ENCODE results near the gene UIMC1. TPM values are rescaled to one million over a fixed set of nuclear protein-coding genes. Genes with fewer than 3 reads are reported as not detected.
"Not testable (repeated sequence)": the region's sequence is repeated elsewhere in the genome, so short reads cannot be mapped to it uniquely, and the experiment has no call there.

The UIMC1 gene
- total RNA-seq, 3 donors from 2014 or later, result 51.7 to 64.2 (median 57.1) TPM

DNA sequence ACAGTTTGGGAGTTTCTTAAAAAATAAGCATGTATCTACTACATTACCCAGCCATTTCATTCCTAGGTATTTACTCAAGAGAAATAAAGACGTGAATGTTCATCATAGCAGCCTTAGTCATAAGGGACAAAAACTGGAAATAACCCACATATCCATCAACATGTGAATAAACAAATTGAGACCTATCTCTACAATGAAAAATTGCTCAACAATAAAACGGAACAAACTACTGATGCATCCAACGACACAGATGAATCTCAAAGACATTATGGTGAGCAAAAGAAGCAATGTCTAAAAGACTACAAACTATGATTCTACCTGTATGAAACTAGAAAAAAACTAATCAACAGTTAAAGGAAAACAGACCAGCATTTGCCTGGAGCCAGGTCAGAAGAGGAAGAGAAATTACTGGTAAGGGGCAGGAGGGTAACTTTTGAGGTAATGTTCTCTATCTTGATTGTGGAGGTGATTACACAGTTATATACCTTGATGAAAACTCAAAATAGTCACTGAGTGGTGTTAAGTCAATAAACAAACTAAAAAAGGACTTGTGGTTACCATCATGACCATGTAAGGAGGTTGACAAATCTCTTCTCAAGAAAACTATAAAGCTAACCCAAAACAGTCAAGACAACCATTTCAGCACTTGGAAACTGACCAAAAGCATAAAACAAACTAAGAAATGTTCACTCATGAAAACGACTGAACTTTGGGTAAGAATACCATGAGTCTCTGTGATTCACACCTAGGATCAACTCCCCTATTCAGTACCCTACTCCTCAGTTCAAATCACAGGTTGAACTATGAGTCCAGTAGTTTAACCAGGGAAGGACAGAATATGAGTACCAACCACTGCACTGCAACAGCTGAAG is 10.4 kb downstream of the UIMC1 start:
- Mint-ChIP-seq H3K4me3 (no peak overlapping the region), H3K36me3 (ENCODE audit: insufficient read depth) (peaks cover 23% of the 10 kb centered on the region), H3K27me3 (ENCODE audit: low read depth) (no peaks in the 10 kb centered on the region), H3K4me1 (ENCODE audit: low read depth) (peaks cover 43% of the 10 kb centered on the region), H3K9me3 (peaks cover 6% of the 10 kb centered on the region)
- peak; percentile 72 to 76 for ATAC-seq
- no peak for DNase-seq

DNA sequence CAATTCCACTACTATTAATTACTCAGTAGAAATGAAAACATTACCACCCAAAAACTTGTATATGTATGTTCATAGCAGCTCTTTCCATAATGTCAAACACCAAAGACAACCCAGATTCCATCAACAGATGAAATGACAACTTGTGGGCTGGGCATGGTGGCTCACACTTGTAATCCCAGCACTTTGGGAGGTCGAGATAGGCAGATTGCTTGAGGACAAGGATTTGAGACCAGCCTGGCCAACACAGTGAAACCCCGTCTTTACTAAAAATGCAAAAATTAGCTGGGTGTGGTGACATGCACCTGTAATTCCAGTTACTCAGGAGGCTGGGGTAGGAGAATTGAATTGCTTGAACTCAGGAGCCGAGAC is 11.5 kb downstream of the UIMC1 start:
- peaks cover 23% of the 10 kb centered on the region for H3K36me3 Mint-ChIP-seq (ENCODE audit: insufficient read depth)
- no peak for ATAC-seq
- peaks cover 40% of the 10 kb centered on the region for H3K4me1 Mint-ChIP-seq (ENCODE audit: low read depth)
- H3K9me3 Mint-ChIP-seq, result peaks cover 6% of the 10 kb centered on the region
- DNase-seq, result no peak
- H3K27me3 Mint-ChIP-seq (ENCODE audit: low read depth), result no peaks in the 10 kb centered on the region
- H3K4me3 Mint-ChIP-seq, result no peak overlapping the region

DNA sequence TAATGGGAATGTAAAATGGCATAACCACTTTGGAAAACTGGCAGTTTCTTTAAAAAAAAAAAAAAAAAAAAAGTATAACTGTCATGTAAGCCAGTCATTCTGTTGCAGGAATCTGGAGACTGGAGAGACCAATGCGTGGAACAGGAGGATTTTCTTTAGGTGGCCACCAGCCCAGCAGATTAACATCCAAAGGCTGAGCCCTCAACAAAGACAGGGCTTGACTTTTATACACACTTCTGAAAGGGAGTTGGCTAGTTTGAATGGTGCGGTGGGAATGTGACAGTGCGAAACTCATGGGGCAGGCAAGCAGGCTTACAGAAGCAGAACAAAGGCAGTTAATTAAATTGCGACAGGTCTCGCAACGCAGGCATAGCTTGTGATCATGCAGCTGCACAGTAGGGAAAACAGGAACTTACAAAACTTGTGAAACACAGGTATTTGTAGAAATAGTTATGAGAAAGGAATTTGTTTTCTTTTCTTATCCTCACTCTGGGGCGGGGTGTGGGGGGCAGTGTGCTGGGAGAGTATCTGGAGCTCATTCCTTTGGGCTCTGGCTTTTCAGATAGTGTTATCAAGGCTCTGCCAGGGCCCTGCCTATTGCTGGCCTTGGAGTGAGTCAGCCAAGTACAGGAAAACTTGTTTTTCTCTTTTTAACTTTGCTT is 12.0 kb downstream of the UIMC1 start:
- Mint-ChIP-seq H3K27me3 (ENCODE audit: low read depth) (no peaks in the 10 kb centered on the region), H3K4me3 (no peak overlapping the region), H3K4me1 (ENCODE audit: low read depth) (peaks cover 41% of the 10 kb centered on the region), H3K36me3 (ENCODE audit: insufficient read depth) (peaks cover 21% of the 10 kb centered on the region), H3K9me3 (peaks cover 6% of the 10 kb centered on the region)
- DNase-seq, result no peak
- ATAC-seq, result no peak

DNA sequence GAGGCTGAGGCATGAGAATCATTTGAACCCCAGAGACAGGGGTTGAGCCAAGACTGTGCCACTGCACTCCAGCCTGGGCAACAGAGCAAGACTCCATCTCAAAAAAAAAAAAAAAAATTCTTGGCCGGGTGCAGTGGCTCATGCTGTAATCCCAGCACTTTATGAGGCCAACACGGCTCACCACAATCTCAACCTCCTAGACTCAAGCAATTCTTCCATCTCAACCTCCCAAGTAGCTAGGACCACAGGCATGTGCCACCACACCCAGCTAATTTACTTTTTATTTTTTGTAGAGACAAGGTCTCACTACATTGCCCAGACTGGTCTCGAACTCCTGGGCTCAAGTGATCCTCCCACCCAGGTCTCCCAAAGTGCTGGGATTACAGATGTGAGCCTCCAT is 13.5 kb downstream of the UIMC1 start:
- Mint-ChIP-seq H3K4me1 (ENCODE audit: low read depth) (peaks cover 41% of the 10 kb centered on the region), H3K36me3 (ENCODE audit: insufficient read depth) (peaks cover 21% of the 10 kb centered on the region)
- H3K9me3 Mint-ChIP-seq; ATAC-seq; DNase-seq; H3K4me3 Mint-ChIP-seq; H3K27me3 Mint-ChIP-seq (ENCODE audit: low read depth): not testable (repeated sequence)

DNA sequence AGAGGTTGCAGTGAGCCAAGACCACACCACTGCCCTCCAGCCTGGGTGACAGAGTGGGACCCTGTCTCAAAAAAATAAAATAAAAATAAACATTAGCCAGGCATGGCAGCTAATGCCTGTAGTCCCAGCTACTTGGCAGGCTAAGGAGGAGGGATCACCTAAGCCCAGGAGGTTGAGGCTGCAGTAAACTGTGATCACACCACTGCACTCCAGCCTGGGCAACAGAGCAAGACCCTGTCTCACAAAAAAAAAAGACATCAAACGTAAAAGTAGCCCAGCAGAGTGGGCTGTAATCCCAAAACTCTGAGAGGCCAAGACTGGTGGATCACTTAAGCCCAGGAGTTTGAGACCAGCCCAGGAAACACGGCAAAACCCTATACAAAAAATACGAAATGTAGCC is 19.0 kb downstream of the UIMC1 start:
- Mint-ChIP-seq H3K4me1 (ENCODE audit: low read depth) (peaks cover 28% of the 10 kb centered on the region), H3K4me3 (no peak overlapping the region), H3K27me3 (ENCODE audit: low read depth) (no peaks in the 10 kb centered on the region), H3K36me3 (ENCODE audit: insufficient read depth) (peaks cover 3% of the 10 kb centered on the region), H3K9me3 (no peaks in the 10 kb centered on the region)
- ATAC-seq (no peak), DNase-seq (no peak)

DNA sequence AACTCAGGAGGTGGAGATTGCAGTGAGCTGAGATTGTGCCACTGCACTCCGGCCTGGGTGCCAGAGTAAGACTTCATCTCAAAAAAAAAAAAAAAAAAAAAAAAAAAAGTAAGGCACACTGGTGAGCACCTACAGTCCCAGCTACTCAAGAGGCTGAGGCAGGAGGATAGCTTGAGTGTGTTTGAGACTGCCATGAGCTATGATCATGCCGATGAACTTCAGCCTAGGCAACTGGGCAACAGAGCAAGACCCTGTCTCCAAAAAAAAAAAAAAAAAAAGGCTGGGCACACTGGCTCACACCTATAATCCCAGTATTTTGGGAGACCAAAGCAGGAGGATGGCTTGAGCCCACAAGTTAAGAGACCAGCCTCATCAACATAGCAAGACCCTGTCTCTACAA is 20.3 kb downstream of the UIMC1 start:
- peaks cover 29% of the 10 kb centered on the region for H3K4me1 Mint-ChIP-seq (ENCODE audit: low read depth)
- no peaks in the 10 kb centered on the region for H3K9me3 Mint-ChIP-seq
- peaks cover 8% of the 10 kb centered on the region for H3K36me3 Mint-ChIP-seq (ENCODE audit: insufficient read depth)

DNA sequence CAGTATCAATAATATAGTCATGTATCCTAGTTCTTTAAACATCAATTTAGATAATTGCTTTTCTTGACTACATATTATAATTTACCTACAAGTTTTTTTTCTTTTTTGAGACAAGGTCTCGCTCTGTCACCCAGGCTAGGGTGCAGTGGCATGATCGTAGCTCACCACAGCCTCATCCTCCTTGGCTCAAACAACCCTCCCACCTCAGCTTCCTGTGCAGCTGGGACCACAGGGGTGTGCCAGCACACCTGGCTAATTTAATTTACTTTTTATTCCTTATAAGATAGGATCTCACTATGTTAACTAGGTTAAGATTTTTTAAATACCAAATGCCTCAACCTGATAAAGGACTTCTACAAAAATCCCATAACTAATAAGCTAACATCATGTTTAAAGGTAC is 21.1 kb downstream of the UIMC1 start:
- Mint-ChIP-seq H3K4me3 (peak overlapping the region; percentile 38), H3K9me3 (no peaks in the 10 kb centered on the region), H3K36me3 (ENCODE audit: insufficient read depth) (peaks cover 11% of the 10 kb centered on the region), H3K4me1 (ENCODE audit: low read depth) (peaks cover 29% of the 10 kb centered on the region), H3K27me3 (ENCODE audit: low read depth) (no peaks in the 10 kb centered on the region)
- ATAC-seq, result peak in 1 of 2 donors; percentile 46
- peak; percentile 18 for DNase-seq

More for the DNA sequence above, 20.3 kb downstream of the UIMC1 start:
- DNase-seq, result no peak
- ATAC-seq, result no peak
- Mint-ChIP-seq H3K27me3 (ENCODE audit: low read depth) (no peaks in the 10 kb centered on the region), H3K4me3 (no peak overlapping the region)

DNA sequence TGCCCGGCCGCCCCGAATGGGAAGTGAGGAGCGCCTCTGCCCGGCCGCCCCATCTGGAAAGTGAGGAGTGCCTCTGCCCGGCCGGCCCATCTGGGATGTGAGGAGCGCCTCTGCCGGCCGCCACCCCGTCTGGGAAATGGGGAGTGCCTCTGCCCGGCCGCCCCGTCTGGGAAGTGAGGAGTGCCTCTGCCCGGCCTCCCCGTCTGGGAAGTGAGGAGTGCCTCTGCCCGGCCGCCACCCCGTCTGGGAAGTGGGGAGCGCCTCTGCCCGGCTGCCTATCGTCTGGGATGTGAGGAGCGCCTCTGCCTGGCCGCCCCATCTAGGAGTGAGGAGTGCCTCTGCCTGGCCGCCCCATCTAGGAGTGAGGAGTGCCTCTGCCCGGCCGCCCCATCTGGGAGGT is 22.4 kb downstream of the UIMC1 start:
- Mint-ChIP-seq H3K4me1 (ENCODE audit: low read depth) (peaks cover 30% of the 10 kb centered on the region), H3K36me3 (ENCODE audit: insufficient read depth) (peaks cover 17% of the 10 kb centered on the region)
- not testable (repeated sequence) for ATAC-seq; H3K9me3 Mint-ChIP-seq; DNase-seq; H3K27me3 Mint-ChIP-seq (ENCODE audit: low read depth); H3K4me3 Mint-ChIP-seq

DNA sequence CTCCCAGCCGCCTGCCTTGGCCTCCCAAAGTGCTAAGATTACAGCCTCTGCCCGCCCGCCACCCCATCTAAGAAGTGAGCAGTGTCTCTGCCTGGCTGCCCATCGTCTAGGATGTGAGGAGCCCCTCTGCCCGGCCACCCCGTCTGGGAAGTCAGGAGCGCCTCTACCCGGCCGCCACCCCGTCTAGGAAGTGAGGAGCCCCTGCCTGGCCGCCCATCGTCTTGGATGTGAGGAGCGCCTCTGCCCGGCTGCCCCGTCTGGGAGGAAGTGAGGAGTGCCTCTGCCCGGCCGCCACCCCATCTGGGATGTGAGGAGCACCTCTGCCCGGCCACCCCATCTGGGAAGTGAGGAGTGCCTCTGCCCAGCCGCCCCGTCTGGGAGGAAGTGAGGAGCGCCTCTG is 23.0 kb downstream of the UIMC1 start:
- peaks cover 22% of the 10 kb centered on the region for H3K36me3 Mint-ChIP-seq (ENCODE audit: insufficient read depth)
- peaks cover 29% of the 10 kb centered on the region for H3K4me1 Mint-ChIP-seq (ENCODE audit: low read depth)
- H3K27me3 Mint-ChIP-seq (ENCODE audit: low read depth); H3K4me3 Mint-ChIP-seq; H3K9me3 Mint-ChIP-seq; ATAC-seq; DNase-seq: not testable (repeated sequence)

DNA sequence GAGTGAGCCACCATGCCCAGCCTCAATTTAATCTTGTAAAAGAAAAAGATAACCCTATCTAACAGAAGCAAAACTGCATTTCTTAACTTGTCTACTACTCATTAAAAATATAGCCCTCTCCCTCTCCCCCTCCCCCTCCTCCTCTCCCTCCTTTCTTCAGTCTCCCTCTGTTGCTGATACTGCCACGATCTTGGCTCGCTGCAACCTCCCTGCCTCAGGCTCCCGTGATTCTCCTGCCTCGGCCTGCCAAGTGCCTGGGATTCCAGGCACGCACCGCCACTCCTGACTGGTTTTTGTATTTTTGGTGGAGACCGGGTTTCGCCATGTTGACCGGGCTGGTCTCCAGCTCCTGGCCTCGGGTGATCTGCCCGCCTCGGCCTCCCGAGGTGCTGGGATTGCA is 23.5 kb downstream of the UIMC1 start:
- not testable (repeated sequence) for H3K4me3 Mint-ChIP-seq; H3K9me3 Mint-ChIP-seq; DNase-seq; ATAC-seq; H3K27me3 Mint-ChIP-seq (ENCODE audit: low read depth)
- H3K36me3 Mint-ChIP-seq (ENCODE audit: insufficient read depth), result peaks cover 20% of the 10 kb centered on the region
- peaks cover 27% of the 10 kb centered on the region for H3K4me1 Mint-ChIP-seq (ENCODE audit: low read depth)

DNA sequence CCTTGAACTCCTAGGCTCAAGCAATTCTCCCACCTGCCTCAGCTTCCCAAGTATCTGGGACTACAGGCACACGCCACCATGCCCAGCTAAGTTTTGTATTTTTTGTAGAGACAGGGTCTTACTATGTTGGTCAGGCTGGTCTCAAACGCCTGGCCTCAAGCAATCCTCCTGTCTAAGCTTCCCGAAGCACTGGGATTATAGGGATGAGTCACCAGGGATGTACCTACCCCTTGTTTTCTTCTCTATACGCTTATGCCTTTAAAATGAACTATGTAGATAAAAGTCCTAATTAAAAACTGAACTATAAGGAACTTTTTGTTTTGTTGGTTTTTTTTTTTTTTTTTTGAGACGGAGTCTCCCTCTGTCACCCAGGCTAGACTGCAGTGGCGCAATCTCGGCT is 25.8 kb downstream of the UIMC1 start:
- ATAC-seq, result no peak
- H3K27me3 Mint-ChIP-seq (ENCODE audit: low read depth), result no peaks in the 10 kb centered on the region

DNA sequence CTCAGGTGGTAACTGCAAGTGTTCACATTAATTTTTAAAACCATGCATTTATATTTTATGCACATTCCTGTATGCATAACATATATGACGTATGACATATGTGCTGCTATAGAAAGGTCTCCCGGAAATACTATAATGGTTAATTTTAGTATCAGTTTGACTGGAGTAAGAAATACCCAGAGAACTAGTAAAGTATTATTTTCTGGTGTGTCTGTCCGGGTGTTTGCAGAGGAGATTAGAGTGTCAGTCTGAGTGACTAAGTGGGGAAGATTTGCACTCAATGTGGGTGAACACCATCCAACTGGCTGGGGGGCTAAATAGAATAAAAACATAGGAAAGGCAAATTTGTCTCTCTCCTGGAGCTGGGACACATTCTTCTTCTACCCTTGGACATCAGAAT is 26.9 kb downstream of the UIMC1 start:
- Mint-ChIP-seq H3K36me3 (ENCODE audit: insufficient read depth) (peaks cover 29% of the 10 kb centered on the region), H3K4me1 (ENCODE audit: low read depth) (peaks cover 11% of the 10 kb centered on the region), H3K4me3 (no peak overlapping the region), H3K27me3 (ENCODE audit: low read depth) (no peaks in the 10 kb centered on the region), H3K9me3 (no peaks in the 10 kb centered on the region)
- ATAC-seq (no peak), DNase-seq (no peak)

More for the DNA sequence above, 25.8 kb downstream of the UIMC1 start:
- no peak for DNase-seq
- H3K4me3 Mint-ChIP-seq, result no peak overlapping the region
- peaks cover 15% of the 10 kb centered on the region for H3K4me1 Mint-ChIP-seq (ENCODE audit: low read depth)
- H3K9me3 Mint-ChIP-seq, result no peaks in the 10 kb centered on the region
- peaks cover 23% of the 10 kb centered on the region for H3K36me3 Mint-ChIP-seq (ENCODE audit: insufficient read depth)

DNA sequence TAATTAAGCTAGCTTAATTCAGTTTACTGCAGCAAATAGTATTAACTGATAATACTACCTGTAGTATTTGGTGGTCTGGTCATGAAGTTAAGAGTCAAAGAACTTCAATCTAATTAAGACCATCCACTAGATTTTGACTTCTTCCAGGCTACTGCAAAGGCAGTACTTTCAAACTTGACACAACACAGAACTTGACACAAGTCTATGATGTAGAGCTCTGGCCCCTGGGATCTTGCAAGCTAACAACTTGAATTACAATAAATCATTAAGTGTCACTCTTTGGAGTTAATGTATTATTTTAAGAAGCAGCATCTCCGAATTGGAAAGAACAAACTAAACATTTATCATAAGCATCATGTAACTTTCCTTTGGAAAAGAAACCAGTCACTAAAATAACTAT is 40.9 kb downstream of the UIMC1 start:
- DNase-seq (no peak), ATAC-seq (no peak)
- H3K4me3 Mint-ChIP-seq, result no peak overlapping the region
- peaks cover 2% of the 10 kb centered on the region for H3K4me1 Mint-ChIP-seq (ENCODE audit: low read depth)
- H3K36me3 Mint-ChIP-seq (ENCODE audit: insufficient read depth), result peaks cover 22% of the 10 kb centered on the region
- no peaks in the 10 kb centered on the region for H3K27me3 Mint-ChIP-seq (ENCODE audit: low read depth)
- no peaks in the 10 kb centered on the region for H3K9me3 Mint-ChIP-seq

DNA sequence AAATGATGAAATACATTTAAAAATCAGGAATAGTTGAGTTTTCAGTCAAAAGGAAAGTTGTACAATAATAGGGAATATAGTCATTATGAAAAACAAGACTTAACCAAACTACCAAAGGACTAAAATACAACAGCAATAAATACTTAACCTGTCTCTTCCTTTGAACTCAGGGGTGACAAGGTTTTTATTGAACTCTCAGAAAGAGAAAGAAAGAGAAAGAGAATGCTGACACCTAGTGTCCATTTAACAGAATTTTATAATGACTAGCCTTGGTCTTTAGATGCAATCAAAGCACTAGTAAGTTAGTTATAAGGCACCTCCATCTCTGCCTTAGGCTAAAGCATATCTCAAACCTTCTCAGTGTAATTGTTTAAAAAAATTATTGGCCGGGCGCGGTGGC is 47.5 kb downstream of the UIMC1 start:
- Mint-ChIP-seq H3K27me3 (ENCODE audit: low read depth) (no peaks in the 10 kb centered on the region), H3K4me3 (no peak overlapping the region), H3K36me3 (ENCODE audit: insufficient read depth) (peaks cover 31% of the 10 kb centered on the region), H3K9me3 (no peaks in the 10 kb centered on the region), H3K4me1 (ENCODE audit: low read depth) (peaks cover 2% of the 10 kb centered on the region)
- DNase-seq (no peak), ATAC-seq (peak; percentile 62 to 63)

DNA sequence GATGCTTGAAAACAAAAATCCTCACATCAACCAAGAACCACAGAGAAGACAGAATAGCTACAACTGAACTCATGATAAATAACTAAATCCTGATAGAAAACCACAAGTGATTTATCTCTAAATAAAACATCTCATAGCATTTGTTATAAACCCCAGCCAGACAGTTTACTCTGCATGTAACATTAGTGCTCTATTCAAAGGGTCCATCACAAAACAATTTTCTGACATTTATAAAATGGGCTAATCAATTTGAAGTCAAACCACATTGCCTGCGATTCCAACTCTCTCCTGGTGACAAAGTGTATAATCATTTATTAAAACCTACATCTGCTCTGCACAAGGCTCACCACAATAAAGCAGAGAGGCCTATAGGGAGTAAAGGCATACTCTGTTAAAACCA is 49.8 kb downstream of the UIMC1 start:
- ATAC-seq (no peak), DNase-seq (no peak)
- H3K36me3 Mint-ChIP-seq (ENCODE audit: insufficient read depth), result peaks cover 30% of the 10 kb centered on the region
- H3K27me3 Mint-ChIP-seq (ENCODE audit: low read depth), result no peaks in the 10 kb centered on the region
- H3K9me3 Mint-ChIP-seq, result no peaks in the 10 kb centered on the region
- H3K4me3 Mint-ChIP-seq, result no peak overlapping the region
- H3K4me1 Mint-ChIP-seq (ENCODE audit: low read depth), result peaks cover 2% of the 10 kb centered on the region
